Fibroblast of the aortic adventitia (primary cell): ENCODE data around the gene KCNQ2. TPM values are rescaled to one million over a fixed set of nuclear protein-coding genes. Genes with fewer than 3 reads are reported as not detected.

Experiments used
- DNase-seq: peaks from one replicate; pipeline ENCODE4 v3.0.0-alpha.2; 2010; ENCODE audit warnings: low read depth
- H3K4me3 ChIP-seq: 2 replicates; pipeline ENCODE4 v1.5.1; 2011; ENCODE audit warnings: low read depth, mild to moderate bottlenecking, control low read depth, low read length, moderate library complexity
- CTCF ChIP-seq: IDR thresholded peaks from 2 replicates; pipeline ENCODE4 v1.5.1; 2011; ENCODE audit warnings: mild to moderate bottlenecking, low read length, control low read depth, inconsistent platforms; ENCODE audit not compliant: insufficient read depth
- total RNA-seq: library from RNA; depleted of rRNA; stranded (reverse); fragments of >200 nt; gene quantifications from 2 replicates; pipeline ENCODE4 v1.2.3, GENCODE V29; 2012; ENCODE audit warnings: low replicate concordance

The KCNQ2 gene
- total RNA-seq: not detected in 2 replicates

- TF ChIP-seq CTCF: no peak
- DNase-seq: no peak
- no peak within 1 kb of the TSS for H3K4me3 ChIP-seq
These were observed at the start of gene KCNQ2 for GRCh38 chr20:63471981-63472831. TSS of gene KCNQ2 (minus strand) at chr20:63472655. CDS start at chr20:63472463, 192 bp downstream.

GRCh38 chr20:63521602-63522001, 49.1 kb upstream of the KCNQ2 start:
- H3K4me3 ChIP-seq: peak overlapping the region; percentile 85
- no peak for DNase-seq
- no peak for TF ChIP-seq CTCF

DNA sequence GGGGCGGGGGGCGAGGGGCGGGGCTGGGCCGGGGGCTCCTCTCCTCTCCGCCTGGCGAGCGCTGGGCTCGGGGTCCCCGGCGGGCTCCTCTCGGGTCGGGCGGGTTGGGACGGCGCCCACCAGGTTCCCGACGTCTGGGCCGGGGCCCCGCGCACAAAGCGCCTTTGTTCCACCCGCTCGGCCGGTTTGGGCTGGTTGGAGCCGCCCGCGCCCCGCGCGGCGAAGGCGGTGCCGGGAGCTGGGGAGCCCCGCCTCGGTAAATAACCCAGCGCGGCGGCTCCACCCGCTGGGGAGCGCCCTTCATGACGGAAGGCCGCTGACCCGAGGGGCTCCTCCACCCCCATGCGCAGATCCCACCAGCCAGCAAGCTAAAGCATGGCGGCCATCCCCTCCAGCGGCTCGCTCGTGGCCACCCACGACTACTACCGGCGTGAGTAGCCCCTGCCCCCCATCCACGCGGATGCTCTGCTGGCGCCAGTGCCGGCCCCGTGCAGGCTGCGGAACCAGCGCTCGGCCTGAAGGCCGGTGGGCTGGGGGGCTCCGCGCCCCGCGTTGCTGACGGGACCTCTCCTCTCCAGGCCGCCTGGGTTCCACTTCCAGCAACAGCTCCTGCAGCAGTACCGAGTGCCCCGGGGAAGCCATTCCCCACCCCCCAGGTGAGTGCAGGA, 48.6 kb upstream of the KCNQ2 start:
- peak; percentile 60 for DNase-seq
- peak overlapping the region; percentile 85 for H3K4me3 ChIP-seq
- TF ChIP-seq CTCF: no peak

DNA sequence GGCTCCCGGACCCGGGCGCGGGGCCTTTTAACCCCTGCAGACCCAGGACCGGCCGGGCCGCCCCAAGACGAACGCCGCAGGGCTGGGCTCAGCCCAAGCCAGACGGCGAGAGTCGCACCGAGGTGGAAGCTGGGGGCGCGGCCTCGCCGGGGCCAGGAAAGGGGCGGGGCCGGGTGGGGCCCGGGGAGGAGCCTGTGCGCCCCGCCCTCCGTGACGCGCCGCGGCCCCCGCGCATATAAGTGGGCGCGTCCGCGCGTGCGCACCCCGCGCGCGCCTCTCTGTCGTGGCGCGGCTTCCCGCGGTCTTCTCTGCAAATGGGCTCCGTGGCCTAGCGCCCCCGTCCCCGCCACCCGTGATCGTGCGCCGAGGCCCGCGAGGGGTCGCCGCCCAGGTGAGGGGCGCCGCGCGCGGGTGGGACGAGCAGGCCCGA, 48.1 kb upstream of the KCNQ2 start, which contains the start of gene PPDPF:
Gene PPDPF (plus strand): TSS at position 262 of the 430 bp plus-strand sequence. CDS start 544 bp downstream, outside the sequence.
- H3K4me3 ChIP-seq: peak within 1 kb of the TSS; percentile 85
- TF ChIP-seq CTCF: no peak
- peak; percentile 77 for DNase-seq

DNA sequence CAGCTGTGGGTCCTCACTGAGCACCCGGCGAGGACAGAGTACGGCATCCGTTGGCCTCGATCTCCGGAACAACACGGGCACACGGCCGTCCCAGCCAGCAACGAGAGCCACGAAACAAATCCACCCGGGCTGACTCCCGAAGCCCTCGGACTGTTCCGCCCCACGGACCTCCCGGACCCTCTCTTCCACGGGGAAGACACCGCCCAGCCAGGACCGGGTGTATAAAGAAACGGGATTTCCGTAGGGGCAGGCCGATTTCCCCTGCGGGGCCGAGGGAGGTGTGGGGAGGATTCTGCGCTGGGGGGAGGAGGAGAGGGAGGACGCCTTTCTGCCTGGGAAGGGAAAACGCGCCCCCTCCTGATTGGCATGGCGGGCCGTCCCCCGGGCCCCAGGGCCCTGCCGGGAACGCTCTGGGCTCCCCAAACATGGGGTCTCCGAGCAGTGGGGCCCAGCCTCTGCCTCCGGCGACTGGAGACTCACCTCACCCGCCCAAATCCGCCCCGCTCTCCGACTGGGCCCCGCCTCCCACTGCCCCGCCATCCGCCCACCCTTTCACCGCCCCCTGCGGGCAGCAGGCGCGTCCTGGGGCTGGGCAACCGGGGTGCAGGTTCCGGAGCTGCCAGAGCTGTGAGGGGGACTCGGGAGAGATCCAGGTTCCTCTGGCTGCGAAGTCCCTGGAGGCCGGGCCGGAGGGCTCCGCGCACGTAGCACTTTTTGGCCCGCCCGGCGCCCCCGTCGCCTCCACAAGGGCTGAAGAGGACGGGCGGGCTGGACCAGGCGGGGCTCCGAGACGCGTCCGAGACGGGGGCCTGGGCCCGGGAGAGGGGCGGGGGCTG, 47.4 kb upstream of the KCNQ2 start:
- H3K4me3 ChIP-seq: peak overlapping the region; percentile 72
- no peak for DNase-seq
- TF ChIP-seq CTCF: peak; percentile 36

- peak overlapping the region; percentile 72 for H3K4me3 ChIP-seq
- no peak for DNase-seq
- no peak for TF ChIP-seq CTCF
These were observed 46.7 kb upstream of the KCNQ2 start for GRCh38 chr20:63518946-63519667.
